ENCODE data around the gene ARHGEF3.
"Not testable (repeated sequence)": the region's sequence is repeated elsewhere in the genome, so short reads cannot be mapped to it uniquely, and the experiment has no call there.

The ARHGEF3 gene

GRCh38 chr3:56711344-56711743, 90.4 kb downstream of the ARHGEF3 start:
- peak; percentile 16 for DNase-seq

DNA sequence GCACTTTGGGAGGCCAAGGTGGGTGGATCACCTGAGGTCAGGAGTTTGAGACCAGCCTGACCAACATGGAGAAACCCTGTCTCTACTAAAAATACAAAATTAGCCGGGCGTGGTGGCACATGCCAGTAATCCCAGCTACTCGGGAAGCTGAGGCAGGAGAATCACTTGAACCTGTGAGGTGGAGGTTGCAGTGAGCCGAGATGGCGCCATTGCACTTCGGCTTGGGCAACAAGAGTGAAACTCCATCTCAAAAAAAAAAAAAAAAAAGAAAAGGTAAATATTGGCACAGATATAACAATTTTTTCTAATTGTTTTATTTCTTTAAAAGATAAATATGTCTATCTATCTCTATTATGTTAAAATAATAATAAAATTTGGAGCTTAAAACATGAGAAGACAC, 94.3 kb downstream of the ARHGEF3 start:
- peak; percentile 49 for DNase-seq

DNA sequence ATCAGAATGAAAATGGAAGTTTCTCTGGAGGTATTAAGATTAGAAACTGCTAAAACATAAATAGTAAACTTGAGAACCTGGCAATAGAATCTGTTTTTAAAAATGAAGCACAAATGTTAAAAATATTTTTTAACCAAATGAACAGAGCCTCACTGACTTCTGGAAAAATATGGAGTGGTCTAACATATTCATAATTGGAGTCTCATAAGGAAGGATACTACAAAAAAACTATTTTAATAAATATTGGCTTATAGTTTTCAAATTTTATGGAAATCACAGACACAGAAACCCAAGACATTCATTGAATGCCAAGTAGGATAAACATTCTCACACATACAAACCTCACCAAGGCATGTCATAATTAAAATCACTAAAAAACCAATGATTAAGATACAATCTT, 95.1 kb downstream of the ARHGEF3 start:
- DNase-seq: no peak

- DNase-seq: peak; percentile 10
Measured at GRCh38 chr3:56704706-56705105, 97.0 kb downstream of the ARHGEF3 start.

DNA sequence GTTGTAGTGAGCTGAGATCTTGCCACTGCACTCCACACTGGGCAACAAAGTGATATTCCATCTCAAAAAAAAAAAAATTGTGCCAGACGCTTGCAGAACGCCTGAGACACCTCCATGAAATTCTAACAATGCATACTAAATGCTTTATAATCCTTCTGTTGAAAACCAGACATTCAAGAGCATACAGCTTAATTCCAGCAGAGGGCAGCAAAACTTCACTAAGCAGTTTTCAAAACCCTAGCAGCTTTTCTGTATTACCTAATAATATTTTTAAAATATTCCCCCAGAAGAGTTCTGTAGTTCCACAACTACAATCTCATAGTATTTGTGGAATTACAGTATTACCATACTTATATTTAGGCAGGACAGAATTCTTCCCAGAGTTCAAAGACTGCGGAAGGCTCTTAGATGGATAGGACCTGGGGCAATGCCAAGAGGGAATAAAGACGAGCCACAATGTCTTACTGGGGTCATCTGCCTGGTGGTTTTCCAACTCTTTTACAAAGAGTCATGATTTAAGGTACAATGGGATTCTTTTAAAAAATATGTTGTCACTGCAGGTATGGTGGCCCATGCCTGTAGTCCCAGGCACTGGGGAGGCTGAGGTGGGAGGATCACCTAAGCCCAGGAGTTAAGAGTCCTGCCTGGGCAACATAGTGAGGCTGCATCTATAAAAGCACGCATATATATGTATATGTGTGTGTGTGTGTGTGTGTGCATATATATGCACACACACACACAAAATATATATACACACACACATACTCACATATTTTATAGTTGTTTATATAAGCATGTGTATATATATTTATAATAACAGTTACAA, 99.0 kb downstream of the ARHGEF3 start:
- DNase-seq: peak; percentile 67

DNA sequence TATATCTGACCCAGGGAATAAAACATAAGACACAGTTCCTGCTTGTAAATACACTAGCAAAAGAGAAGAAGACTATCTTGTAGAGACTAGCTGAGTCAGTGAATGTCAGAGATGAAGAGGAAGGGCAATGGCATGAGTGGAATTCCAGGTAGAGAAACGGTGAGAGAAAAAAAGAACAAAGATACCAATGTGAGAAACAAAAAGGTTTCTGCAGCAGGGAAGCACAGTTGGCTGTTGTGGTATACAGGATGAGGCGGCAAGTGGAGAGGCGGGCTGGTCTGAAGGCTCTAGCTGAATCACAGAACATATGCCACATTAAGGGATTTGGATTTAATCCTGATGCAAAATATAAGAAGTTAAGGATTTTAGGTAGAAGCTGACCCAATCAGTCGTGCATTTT, 101.6 kb downstream of the ARHGEF3 start:
- DNase-seq: no peak

DNA sequence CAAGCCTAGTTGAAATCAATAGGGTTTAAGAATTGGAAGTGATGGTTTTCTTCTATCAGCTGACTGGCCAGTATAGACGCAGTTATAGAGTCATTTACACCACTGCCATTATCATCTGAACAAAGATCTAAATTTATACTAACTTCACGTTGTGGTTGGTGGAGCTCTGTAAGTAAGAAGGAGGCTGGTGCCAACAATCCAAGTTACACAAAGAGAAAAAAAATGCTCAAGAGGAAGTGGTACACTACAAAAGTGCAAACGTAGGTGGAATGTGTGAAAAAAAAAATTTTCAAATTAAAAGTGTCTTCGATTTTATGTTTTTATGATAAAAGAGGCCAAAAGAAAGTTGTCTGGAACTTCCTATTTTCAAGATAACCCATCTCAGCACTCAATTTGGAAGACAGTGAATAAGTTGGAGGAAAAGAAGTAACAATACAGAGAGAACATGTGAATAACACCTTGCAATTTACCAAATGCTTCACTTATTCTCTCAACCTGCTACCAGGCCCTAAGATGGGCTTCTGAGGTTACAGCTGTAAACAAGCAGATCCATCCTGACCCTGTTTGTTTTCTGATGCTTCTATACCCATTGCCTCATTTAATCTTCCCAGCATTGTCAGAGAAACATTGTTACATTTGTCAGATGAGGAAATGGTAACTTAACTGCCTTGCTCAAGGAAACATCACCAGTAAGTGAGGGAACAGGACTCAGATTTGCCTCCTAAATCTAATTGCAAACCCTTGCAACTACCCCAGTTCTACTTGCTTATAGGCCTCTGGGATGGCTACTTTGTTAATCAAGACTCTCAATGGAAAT, 106.7 kb downstream of the ARHGEF3 start:
- no peak for DNase-seq

- DNase-seq: no peak
Measured at GRCh38 chr3:56693750-56694149, 108.0 kb downstream of the ARHGEF3 start.

DNA sequence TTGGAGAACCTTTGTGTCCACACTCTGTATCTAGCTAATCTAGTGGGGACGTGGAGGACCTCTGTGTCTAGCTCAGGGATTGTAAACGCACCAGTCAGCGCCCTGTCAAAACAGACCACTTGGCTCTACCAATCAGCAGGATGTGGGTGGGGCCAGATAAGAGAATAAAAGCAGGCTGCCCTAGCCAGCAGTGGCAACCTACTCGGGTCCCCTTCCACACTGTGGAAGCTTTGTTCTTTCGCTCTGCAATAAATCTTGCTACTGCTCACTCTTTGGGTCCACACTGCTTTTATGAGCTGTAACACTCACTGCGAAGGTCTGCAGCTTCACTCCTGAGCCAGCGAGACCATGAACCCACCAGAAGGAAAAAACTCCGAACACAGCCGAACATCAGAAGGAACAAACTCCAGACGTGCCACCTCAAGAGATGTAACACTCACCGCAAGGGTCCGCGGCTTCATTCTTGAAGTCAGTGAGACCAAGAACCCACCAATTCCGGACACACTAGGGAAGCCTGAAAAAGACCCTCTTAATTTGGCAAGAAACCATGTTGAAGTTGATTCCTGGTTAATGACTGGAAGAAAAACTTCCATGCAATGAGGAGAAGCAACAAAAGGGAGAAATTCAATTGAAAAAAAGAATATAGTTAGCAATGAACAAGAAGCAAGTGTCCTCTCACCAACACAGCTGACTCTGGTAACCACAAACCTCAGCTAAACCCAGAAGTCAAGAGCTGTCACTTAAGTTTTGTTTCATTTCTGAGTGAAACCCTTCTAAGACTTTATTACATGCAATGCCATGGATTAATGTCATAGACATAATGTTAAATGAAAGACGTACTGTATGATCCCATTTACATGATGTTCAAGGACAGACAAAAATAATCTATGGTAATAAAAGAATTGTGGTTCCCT, 109.0 kb downstream of the ARHGEF3 start:
- peak; percentile 44 for DNase-seq

- DNase-seq: not testable (repeated sequence)
Measured at GRCh38 chr3:56692001-56692365, 109.8 kb downstream of the ARHGEF3 start.

- DNase-seq: no peak
Measured at GRCh38 chr3:56691165-56692000, 110.4 kb downstream of the ARHGEF3 start.

GRCh38 chr3:56689303-56689702, 112.4 kb downstream of the ARHGEF3 start:
- DNase-seq: no peak

DNA sequence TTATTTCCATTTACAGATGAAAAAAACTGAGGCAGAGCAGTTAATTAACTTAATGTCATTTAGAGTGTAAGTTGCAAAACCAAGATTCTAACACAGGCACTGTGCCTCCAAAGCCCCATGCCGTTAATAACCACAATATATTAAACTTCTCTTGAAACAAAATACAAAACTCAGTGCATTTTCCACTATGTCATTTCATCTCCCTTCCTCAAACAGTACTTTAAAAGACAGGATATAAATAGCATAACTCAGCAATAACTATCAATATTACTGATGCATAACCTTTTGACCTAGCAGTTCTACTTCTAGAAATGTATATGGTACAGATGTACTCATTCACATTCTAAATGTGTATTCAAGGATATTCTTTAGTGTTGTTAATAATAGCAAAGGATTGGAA, 113.6 kb downstream of the ARHGEF3 start:
- no peak for DNase-seq

GRCh38 chr3:56684029-56684428, 117.7 kb downstream of the ARHGEF3 start:
- DNase-seq: no peak

DNA sequence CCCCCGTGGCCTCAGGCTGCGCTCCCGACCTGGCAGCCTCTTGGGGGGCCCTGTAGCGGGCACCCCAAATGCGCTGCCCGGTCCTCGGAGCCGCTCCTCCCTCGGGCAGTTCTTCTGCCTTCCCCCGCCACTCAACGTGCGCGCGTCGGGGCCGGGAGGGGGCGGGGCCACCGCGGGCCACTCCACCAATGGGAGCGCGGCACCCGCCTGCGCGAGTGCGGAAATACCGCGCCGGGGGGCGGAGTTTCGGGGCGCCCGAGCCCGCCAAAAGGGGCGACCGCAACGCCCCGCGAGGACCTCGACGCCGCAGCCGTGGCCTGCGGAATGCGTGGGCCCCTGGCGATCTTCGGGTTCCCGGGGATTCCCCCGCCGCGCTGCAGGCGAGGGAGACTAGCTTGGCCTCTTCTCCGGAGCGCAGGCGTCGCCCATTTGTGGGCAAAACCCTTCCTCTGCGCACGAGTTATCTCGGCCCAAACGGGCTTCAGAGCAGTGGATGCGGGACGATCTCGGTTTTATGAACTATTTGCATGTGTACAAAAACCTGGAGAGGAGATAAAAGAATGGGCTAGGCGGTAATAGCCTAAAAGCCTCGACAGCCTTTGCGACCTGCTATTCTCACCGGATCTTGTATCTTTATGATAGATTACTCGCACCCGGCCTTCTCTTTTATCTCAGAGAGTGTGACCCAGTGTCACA, 118.5 kb downstream of the ARHGEF3 start, which contains the start of gene TASOR:
TASOR (minus strand) TSS at position 144 of the 696 bp plus-strand sequence. CDS start 259 bp downstream, outside the sequence.
- DNase-seq: peak; percentile 90

DNA sequence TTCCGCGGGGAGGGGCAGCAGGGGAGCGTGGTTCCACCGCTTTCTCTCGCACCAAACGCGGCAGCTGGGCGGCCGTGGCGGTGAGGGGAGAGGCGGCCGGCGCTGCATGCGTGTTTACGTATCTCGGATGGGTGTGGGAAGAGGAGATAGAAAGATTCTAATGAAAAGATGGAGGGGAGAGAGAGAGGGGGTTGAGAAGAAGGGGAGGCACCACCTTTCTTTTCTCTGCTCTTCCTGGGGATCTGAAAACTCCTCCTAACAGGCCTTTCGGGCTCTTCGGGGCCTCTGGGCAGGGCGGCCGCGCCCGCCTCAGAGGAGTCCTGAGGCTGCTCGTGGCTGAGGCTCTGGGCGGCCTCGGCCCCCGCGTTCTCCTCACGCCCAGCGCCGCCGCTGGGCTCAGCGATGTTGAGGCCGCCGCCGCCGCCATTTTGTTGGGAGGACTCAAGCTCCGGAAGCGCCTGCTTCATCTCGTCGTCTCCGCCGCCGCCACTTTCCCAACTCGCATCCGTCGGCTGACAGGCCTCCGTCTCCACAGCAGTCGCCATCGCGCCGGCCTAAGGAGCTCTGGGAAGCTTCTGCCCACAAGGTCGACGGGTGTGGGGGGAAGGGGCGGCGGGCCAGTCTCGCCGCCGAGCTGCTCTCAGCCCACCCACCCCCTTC, 119.2 kb downstream of the ARHGEF3 start:
- peak; percentile 81 for DNase-seq

- DNase-seq: no peak
Measured at GRCh38 chr3:56681984-56682461, 119.7 kb downstream of the ARHGEF3 start.

GRCh38 chr3:56680054-56680580, 121.6 kb downstream of the ARHGEF3 start:
- DNase-seq: no peak
